Vagina (tissue), 2 donors: Measurements from ENCODE around the gene RPSA. TPM values are rescaled to one million over a fixed set of nuclear protein-coding genes. Genes with fewer than 3 reads are reported as not detected.

ENCODE experiments used
- DNase-seq, 2 donors: peaks; one replicate each; pipeline ENCODE4 v3.0.0-alpha.2; 2017; ENCODE audit errors: extremely low spot score in 2 of 2
- H3K27ac ChIP-seq: fragments of 200-600 bp; sonication (generic); one replicate; pipeline ENCODE4 v1.5.1; 2019
- H3K27me3 ChIP-seq: fragments of 200-600 bp; sonication (generic); one replicate; pipeline ENCODE4 v1.5.1; 2019
- H3K36me3 ChIP-seq, 2 donors: fragments of 200-600 bp; sonication (generic); one replicate each; pipeline ENCODE4 v1.5.1; 2017 to 2019
- H3K4me1 ChIP-seq: fragments of 200-600 bp; sonication (generic); one replicate; pipeline ENCODE4 v1.5.1; 2019
- H3K4me3 ChIP-seq, 2 donors: fragments of 200-600 bp; sonication (generic); 1 replicate in 1 of 2; 2 replicates in 1 of 2; pipeline ENCODE4 v1.5.1; 2016 to 2019
- H3K9me3 ChIP-seq: fragments of 200-600 bp; sonication (generic); one replicate; pipeline ENCODE4 v1.5.1; 2019
- POLR2A ChIP-seq, 2 donors: fragments of 450-650 bp; IDR thresholded peaks; one replicate each; pipeline ENCODE4 v1.6.1; 2017; ENCODE audit warnings: antibody characterized with exemption in 2 of 2, mild to moderate bottlenecking in 2 of 2, moderate library complexity in 2 of 2
- POLR2AphosphoS5 ChIP-seq, 2 donors: sonication (generic); formaldehyde crosslinking; IDR thresholded peaks; one replicate each; pipeline ENCODE4 v1.9.0; 2017; ENCODE audit warnings: antibody characterized with exemption in 2 of 2, mild to moderate bottlenecking in 2 of 2, low read depth in 1 of 2; ENCODE audit not compliant: insufficient read depth in 1 of 2
- intact Hi-C: fragments of 100-400 bp; cut with DNase I; formaldehyde crosslinking; loops from one replicate; pipeline ENCODE4 v1.15.1; 2023
- total RNA-seq: library from RNA; depleted of rRNA; stranded (reverse); fragments of >200 nt; gene quantifications from one replicate; pipeline ENCODE4 v1.2.3, GENCODE V29; 2016
- TF ChIP-seq, protein P1 (sequence below), 3 experiments: fragments of 450-650 bp in 2 of 3; fragments of 200-600 bp in 1 of 3; sonication (generic) in 1 of 3; IDR thresholded peaks; one replicate each; pipeline ENCODE4 v1.5.1; 2017 to 2019; ENCODE audit warnings: antibody characterized with exemption in 3 of 3, mild to moderate bottlenecking in 2 of 3, moderate library complexity in 2 of 3

RPSA gene
- total RNA-seq, 1 donor from 2014 or later = 1,049 TPM

DNA sequence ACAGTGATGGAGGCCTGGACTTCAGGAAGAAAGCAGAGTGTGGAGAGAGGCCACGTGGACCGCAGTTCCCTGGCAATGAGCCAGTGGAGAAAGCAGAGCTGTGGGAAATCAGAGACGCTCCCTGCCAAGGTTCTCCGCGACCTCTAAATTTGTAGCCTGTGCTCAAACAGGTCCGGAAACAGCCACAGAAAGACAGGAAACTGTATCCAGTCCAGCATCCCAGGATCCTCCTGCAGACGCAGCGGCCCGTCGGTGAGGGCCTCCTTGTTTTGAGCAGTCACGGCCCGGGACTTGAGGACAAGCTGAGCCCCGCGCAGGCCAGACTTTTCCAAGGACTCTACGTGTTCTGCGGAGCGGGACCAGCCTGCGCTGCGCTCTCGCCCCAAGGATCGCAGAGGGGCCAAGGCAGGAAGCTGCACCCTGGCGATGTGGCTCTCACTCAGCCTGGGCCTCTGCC lies 22.3 kb downstream of the RPSA start:
- Histone ChIP-seq H3K9me3 (no peaks in the 10 kb centered on the region), H3K27ac (no peak overlapping the region), H3K36me3 (no peaks in the 10 kb centered on the region), H3K27me3 (no peaks in the 10 kb centered on the region), H3K4me3 (no peak overlapping the region), H3K4me1 (no peaks in the 10 kb centered on the region)
- TF ChIP-seq POLR2A (IDR thresholded peaks at IDR 0.05) = no peak
- TF ChIP-seq, protein P1, sequence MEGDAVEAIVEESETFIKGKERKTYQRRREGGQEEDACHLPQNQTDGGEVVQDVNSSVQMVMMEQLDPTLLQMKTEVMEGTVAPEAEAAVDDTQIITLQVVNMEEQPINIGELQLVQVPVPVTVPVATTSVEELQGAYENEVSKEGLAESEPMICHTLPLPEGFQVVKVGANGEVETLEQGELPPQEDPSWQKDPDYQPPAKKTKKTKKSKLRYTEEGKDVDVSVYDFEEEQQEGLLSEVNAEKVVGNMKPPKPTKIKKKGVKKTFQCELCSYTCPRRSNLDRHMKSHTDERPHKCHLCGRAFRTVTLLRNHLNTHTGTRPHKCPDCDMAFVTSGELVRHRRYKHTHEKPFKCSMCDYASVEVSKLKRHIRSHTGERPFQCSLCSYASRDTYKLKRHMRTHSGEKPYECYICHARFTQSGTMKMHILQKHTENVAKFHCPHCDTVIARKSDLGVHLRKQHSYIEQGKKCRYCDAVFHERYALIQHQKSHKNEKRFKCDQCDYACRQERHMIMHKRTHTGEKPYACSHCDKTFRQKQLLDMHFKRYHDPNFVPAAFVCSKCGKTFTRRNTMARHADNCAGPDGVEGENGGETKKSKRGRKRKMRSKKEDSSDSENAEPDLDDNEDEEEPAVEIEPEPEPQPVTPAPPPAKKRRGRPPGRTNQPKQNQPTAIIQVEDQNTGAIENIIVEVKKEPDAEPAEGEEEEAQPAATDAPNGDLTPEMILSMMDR (IDR thresholded peaks at IDR 0.05) = no peak
- no peak for TF ChIP-seq POLR2AphosphoS5 (IDR thresholded peaks at IDR 0.05; ENCODE audit: insufficient read depth in 1 of 2, low read depth in 1 of 2)
- DNase-seq = no peak
- intact Hi-C loops = no loop called here

DNA sequence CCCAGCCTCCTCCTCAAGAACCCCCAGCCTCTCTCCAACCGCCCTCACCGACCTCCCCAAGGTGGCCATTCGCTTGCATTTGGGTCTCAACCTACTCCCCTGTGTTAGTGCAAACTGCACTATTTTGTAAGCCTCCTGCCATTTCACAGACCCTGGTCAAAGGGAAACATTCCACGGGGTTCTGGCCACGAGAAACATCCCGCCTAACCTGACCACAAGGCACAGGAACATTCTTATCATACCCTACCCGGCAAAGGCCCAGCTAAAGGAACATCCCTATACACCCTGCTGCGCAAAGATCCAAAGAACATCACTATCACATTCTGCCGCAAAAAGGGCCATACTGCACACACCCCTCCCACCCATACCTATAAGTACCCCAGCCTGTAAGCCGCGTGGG lies 22.9 kb downstream of the RPSA start:
- H3K36me3 ChIP-seq = no peaks in the 10 kb centered on the region
- intact Hi-C loops = no loop called here
- H3K9me3 ChIP-seq = no peaks in the 10 kb centered on the region
- DNase-seq = no peak
- no peaks in the 10 kb centered on the region for H3K27me3 ChIP-seq
- no peak overlapping the region for H3K27ac ChIP-seq
- no peak overlapping the region for H3K4me3 ChIP-seq
- no peaks in the 10 kb centered on the region for H3K4me1 ChIP-seq
- TF ChIP-seq POLR2A (IDR thresholded peaks at IDR 0.05) = no peak
- TF ChIP-seq POLR2AphosphoS5 (IDR thresholded peaks at IDR 0.05; ENCODE audit: insufficient read depth in 1 of 2, low read depth in 1 of 2) = no peak
- TF ChIP-seq, protein P1 (IDR thresholded peaks at IDR 0.05) = no peak

DNA sequence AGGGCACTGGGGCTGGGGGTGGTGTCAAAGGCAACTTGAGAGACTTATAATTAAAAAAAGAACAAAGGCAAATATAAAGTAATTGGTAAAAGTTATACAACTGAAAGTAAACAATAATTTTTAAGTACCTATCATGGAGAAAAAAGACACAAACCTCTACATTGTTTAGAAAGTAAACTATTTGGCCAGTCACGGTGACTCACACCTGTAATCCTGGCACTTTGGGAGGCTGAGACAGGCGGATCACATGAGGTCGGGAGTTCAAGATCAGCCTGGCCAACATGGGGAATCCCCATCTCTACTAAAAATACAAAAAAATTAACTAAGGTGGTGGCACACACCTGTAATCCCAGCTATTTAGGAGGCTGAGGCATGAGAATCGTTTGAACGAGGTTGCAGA lies 25.8 kb downstream of the RPSA start:
- Histone ChIP-seq H3K27ac (no peak overlapping the region), H3K4me3 (no peak overlapping the region), H3K36me3 (no peaks in the 10 kb centered on the region), H3K9me3 (no peaks in the 10 kb centered on the region), H3K27me3 (no peaks in the 10 kb centered on the region), H3K4me1 (no peaks in the 10 kb centered on the region)
- TF ChIP-seq, protein P1 (IDR thresholded peaks at IDR 0.05) = no peak
- TF ChIP-seq POLR2AphosphoS5 (IDR thresholded peaks at IDR 0.05; ENCODE audit: insufficient read depth in 1 of 2, low read depth in 1 of 2) = no peak
- TF ChIP-seq POLR2A (IDR thresholded peaks at IDR 0.05) = no peak
- DNase-seq = no peak
- intact Hi-C loops = no loop called here

DNA sequence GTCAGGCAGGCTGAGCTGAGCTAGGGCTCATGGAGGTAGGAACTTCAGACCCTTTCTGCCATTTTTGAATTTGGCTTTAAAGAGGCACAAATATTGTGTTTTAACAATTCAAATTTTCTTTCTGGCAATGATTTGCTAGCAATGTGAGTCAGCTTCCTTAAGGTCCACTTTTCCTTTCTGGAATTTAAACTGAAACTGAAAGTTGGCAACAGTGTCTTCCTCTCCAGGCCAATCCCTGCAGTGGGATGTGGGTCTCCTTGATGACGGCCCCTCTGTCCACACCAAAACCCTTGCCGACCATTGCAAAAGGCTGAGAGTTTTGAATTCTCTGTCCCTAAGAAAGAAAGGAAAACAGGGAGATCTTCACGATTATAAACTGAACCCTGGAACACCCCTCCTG lies 27.1 kb downstream of the RPSA start:
- H3K4me3 ChIP-seq = no peak overlapping the region
- TF ChIP-seq, protein P1 (IDR thresholded peaks at IDR 0.05) = no peak
- TF ChIP-seq POLR2A (IDR thresholded peaks at IDR 0.05) (no peak), POLR2AphosphoS5 (IDR thresholded peaks at IDR 0.05; ENCODE audit: insufficient read depth in 1 of 2, low read depth in 1 of 2) (no peak)
- H3K36me3 ChIP-seq = no peaks in the 10 kb centered on the region
- H3K27ac ChIP-seq = no peak overlapping the region
- no peaks in the 10 kb centered on the region for H3K27me3 ChIP-seq
- H3K4me1 ChIP-seq = no peaks in the 10 kb centered on the region
- intact Hi-C loops = no loop called here
- no peaks in the 10 kb centered on the region for H3K9me3 ChIP-seq
- DNase-seq = no peak

DNA sequence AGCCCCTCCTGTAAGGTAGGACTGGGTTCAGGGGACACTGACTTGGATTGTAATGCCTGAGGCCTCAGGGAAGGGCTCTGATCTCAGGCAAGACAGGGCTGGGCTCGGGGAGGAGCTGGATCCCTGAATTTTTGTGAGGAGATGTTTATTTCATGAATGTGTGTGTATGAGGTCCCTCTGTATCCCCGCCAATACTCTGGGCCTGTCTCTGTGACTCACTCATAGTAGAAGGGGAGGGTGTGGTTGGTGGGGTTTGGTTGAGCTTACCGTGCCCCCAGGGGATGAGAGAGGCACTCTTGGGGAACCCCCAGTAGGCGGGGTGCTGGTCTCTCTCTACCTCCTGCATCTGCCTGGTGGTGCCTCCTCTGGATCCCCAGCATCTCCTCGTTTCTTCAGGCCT lies 28.1 kb downstream of the RPSA start:
- Histone ChIP-seq H3K36me3 (no peaks in the 10 kb centered on the region), H3K4me1 (no peaks in the 10 kb centered on the region), H3K4me3 (no peak overlapping the region), H3K27me3 (no peaks in the 10 kb centered on the region), H3K9me3 (no peaks in the 10 kb centered on the region), H3K27ac (no peak overlapping the region)
- TF ChIP-seq POLR2AphosphoS5 (IDR thresholded peaks at IDR 0.05; ENCODE audit: insufficient read depth in 1 of 2, low read depth in 1 of 2) = no peak
- TF ChIP-seq POLR2A (IDR thresholded peaks at IDR 0.05) = no peak
- TF ChIP-seq, protein P1 (IDR thresholded peaks at IDR 0.05) = no peak
- DNase-seq = no peak
- intact Hi-C loops = no loop called here
